ENCODE measurements around the gene PKIG. TPM values are rescaled to one million over a fixed set of nuclear protein-coding genes. Genes with fewer than 3 reads are reported as not detected.
"Not testable (repeated sequence)": the region's sequence is repeated elsewhere in the genome, so short reads cannot be mapped to it uniquely, and the experiment has no call there.

Gene PKIG
- total RNA-seq: 180 TPM
- long read RNA-seq, transcript PKIG-202 (4 exons, 1,180 nt): major isoform, 131 of 225 reads
- long read RNA-seq, transcript PKIG-207 (4 exons, 1,191 nt): minor isoform, 58 of 225 reads
- long read RNA-seq, partial matches to known transcripts: 16 of 225 reads
- long read RNA-seq, other reads (novel, unspliced or antisense): 14 of 225 reads

DNA sequence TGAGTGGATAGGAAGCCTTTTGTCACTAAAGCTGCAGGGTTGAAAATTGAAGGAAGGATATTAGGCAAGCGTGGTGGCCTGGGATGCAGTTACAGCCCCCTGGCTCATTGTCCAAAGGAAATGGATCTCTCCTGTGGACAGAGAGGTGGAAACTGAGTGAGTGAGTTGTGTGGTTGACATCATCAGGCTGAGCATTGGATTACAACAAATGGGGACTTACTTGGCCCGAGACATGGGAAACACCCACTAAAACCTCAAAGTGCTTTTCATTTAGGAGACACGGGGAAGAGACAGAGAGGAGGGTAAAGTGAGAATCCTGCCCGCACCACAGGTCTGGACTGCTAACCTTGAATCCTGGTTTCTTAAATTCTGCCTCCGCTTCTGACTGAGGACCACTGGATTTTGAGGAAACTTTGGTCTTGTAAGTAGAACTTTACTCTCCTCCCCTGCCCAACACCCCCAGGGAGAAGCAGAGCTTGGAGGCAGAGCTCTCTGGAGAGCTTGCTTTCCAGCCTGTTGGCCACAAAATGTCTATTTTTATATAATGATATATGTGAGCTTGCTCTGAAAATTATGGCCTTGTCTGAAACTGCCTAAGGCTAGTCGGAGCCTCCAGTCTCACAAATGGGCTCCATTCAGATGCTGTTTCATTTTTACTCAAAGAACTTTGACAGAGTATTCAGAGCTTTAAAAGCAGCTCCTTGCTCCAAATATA lies at the start of gene PKIG:
Gene PKIG, plus strand, starts transcription at position 269 of the 715 bp plus-strand sequence. CDS start 31,978 bp downstream, outside the sequence.
- DNase-seq (no peak), ATAC-seq (ENCODE audit: poor library complexity) (peak; percentile 83)
- intact Hi-C loops (cut with DNase I): no loop called here

- DNase-seq (no peak), ATAC-seq (ENCODE audit: poor library complexity) (no peak)
- intact Hi-C loops (cut with DNase I): loop anchor here (5.0 kb wide), 1 partner anchor 79 kb away; no protein-coding TSS in a partner anchor
Measured at GRCh38 chr20:44532981-44533331, 49.4 kb upstream of the PKIG start.

- ATAC-seq (ENCODE audit: poor library complexity) (no peak), DNase-seq (no peak)
Measured at GRCh38 chr20:44533928-44534327, 48.5 kb upstream of the PKIG start.

DNA sequence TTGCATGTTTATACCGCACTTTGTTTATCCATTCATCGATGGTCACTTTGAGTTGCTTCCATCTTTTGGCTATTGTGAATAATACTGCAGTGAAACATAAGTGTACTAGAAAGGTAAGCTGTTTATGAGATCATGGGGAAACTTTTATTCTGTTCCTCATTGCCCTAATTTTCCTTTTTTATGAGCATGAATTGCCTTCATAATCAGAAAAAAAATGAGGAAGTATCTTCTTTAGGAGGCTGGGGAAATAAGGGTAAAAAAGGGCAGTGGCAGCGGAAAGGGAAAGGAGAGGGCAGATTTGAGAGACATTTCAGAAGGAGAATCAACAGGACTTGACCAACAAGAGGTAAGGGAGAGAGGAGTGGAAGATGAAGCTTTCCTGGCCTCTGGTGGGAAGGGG lies 46.2 kb upstream of the PKIG start:
- intact Hi-C loops (cut with DNase I): no loop called here
- ATAC-seq (ENCODE audit: poor library complexity) (no peak), DNase-seq (no peak)

More at GRCh38 chr20:44533928-44534327, 48.5 kb upstream of the PKIG start:
- intact Hi-C loops (cut with DNase I): loop anchor here (5.0 kb wide), 1 partner anchor 78 kb away; no protein-coding TSS in a partner anchor

- no peak for DNase-seq
- ATAC-seq (ENCODE audit: poor library complexity): no peak
- intact Hi-C loops (cut with DNase I): no loop called here
Measured at GRCh38 chr20:44537993-44538392, 44.4 kb upstream of the PKIG start.

- DNase-seq (no peak), ATAC-seq (ENCODE audit: poor library complexity) (no peak)
- intact Hi-C loops (cut with DNase I): no loop called here
Measured at GRCh38 chr20:44540834-44541233, 41.5 kb upstream of the PKIG start.

DNA sequence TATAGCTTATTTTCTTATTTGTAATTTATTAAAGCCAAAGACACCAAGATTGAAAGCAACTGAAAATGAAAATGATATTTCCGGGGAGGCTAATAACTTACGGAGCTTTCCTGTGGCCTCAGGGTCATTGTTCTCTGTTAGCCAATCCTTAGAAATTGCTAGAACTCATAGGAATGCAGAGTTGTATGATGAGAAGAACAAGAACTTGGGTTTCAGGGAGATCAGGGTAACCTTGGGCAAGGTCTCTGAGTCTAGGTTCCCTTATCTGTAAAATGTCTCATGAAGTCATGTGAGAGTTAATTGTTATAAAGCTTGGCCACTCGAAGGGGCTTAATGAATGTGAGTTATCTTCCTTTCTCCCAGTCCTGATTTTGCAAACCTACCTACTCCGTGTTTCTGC lies 40.4 kb upstream of the PKIG start:
- DNase-seq: no peak
- intact Hi-C loops (cut with DNase I): no loop called here
- no peak for ATAC-seq (ENCODE audit: poor library complexity)

GRCh38 chr20:44542890-44543289 lies 39.5 kb upstream of the PKIG start:
- ATAC-seq (ENCODE audit: poor library complexity) (no peak), DNase-seq (no peak)
- intact Hi-C loops (cut with DNase I): no loop called here

DNA sequence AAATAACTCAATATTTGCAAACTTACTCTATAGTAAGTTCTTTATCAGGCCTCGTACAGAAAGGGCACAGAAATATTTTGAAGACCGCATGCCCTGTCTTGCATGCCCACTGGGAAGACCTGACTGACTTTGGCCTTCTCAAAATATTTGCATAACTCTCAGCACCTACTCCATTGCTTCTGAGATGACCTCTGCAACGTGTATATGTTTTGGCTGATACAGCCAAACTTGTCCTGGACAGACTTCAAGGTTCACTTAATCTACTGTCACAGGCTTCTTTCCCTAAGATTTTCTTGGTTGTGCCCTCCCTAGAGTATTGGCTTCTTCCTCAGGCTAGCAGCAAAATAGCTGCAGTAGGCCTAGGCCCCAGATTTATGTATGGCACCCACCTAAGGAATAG lies 39.0 kb upstream of the PKIG start:
- intact Hi-C loops (cut with DNase I): no loop called here
- ATAC-seq (ENCODE audit: poor library complexity): peak; percentile 15
- no peak for DNase-seq

- ATAC-seq (ENCODE audit: poor library complexity) (peak; percentile 19), DNase-seq (no peak)
- intact Hi-C loops (cut with DNase I): no loop called here
Measured at GRCh38 chr20:44544263-44544662, 38.1 kb upstream of the PKIG start.

DNA sequence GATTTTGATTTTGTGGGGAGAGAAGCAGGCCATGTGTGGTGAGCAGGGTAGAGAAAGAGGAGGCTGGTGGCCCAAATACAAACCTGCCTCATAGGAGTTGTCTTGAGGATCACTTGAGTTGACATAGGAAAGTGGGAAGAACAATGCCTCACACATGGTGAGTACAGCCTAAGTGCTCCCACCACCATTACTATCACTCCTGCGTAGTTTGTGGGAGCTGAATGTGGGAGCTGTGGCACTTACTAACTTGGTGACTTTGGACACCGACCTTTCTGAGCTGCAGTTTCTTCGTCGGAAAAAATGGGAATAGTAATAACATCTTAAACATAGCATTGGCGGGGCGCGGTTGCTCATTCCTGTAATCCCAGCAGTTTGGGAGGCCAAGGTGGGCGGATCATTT lies 35.0 kb upstream of the PKIG start:
- no peak for ATAC-seq (ENCODE audit: poor library complexity)
- intact Hi-C loops (cut with DNase I): no loop called here
- no peak for DNase-seq

DNA sequence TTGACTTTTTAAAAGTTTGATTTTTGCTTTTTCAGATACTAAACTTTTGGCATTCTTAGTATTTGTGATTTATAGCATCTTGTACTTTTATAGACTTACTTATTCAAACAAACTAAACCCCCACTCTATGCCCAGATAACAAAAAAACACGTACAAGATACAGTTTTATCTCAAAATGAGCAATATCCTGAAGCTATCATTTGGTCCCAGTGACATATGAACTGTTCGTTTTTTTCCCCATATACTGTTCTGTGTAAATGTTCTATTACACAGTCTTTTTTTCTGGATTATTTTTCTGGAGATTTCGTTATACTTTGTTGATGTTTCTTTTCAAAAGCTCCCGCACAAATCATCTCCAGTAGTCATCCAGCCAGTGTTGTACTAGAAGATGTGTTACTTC lies 33.3 kb upstream of the PKIG start:
- intact Hi-C loops (cut with DNase I): no loop called here
- DNase-seq: no peak
- ATAC-seq (ENCODE audit: poor library complexity): no peak

DNA sequence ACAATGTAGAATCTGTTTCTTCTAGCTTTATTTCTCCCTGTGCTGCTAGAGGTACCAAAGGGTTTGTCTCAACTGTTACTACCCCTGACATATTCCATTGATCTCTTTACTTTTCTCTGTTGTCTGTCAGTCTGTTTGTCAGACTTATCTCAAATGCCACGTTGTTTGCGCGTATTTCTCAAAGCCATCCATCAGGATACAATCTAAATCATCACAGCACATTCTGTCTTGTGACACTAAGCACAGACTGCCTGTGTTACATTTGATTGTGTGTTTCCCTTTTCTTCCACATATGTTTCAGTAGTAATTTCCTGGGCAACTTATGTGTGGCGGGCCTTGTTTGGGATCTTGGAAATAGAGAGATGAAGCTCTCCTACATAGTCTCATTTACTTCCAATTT lies 30.3 kb upstream of the PKIG start:
- intact Hi-C loops (cut with DNase I): no loop called here
- DNase-seq: no peak
- no peak for ATAC-seq (ENCODE audit: poor library complexity)

DNA sequence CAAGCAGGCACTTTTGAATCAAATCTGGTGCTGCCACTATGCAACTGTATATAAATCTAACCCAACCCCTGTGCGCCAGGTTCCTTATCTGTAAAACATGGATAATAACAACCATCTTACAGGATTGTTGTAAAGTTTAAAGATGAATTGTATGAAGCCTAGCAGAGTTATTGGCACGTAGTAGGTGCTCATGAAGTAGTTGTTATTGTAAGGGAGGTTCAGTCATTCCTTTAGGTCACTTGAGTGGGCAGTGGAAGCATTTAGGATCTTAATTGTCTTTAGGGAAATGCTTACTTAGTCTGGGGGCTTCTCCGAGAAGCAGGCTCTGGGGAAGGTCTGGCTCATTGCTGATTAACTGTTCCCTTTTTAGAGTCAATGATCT lies 29.8 kb upstream of the PKIG start:
- ATAC-seq (ENCODE audit: poor library complexity) (no peak), DNase-seq (no peak)
- intact Hi-C loops (cut with DNase I): no loop called here

- ATAC-seq (ENCODE audit: poor library complexity) (peak; percentile 67), DNase-seq (no peak)
- intact Hi-C loops (cut with DNase I): no loop called here
Measured at GRCh38 chr20:44552950-44553908, 29.1 kb upstream of the PKIG start.

- intact Hi-C loops (cut with DNase I): no loop called here
- ATAC-seq (ENCODE audit: poor library complexity): no peak
- no peak for DNase-seq
Measured at GRCh38 chr20:44559302-44559701, 23.1 kb upstream of the PKIG start.

- no peak for DNase-seq
- no peak for ATAC-seq (ENCODE audit: poor library complexity)
- intact Hi-C loops (cut with DNase I): no loop called here
Measured at GRCh38 chr20:44560229-44560628, 22.1 kb upstream of the PKIG start.

DNA sequence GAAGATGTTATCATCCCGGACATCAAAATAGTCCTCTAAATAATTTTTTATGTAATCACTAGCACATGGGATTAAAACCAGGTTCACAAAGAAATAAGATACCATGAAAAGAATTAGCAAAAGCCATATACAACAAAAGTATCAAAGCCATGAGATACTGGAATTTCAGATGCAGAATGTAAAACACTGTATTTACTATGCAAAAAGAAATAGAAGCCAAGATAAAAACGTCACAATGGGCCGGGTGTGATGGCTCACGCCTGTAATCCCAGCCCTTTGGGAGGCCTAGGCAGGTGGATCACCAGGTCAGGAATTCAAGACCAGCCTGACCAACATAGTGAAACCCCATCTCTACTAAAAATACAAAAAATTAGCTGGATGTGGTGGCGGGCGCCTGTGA lies 21.6 kb upstream of the PKIG start:
- intact Hi-C loops (cut with DNase I); ATAC-seq (ENCODE audit: poor library complexity); DNase-seq: not testable (repeated sequence)

DNA sequence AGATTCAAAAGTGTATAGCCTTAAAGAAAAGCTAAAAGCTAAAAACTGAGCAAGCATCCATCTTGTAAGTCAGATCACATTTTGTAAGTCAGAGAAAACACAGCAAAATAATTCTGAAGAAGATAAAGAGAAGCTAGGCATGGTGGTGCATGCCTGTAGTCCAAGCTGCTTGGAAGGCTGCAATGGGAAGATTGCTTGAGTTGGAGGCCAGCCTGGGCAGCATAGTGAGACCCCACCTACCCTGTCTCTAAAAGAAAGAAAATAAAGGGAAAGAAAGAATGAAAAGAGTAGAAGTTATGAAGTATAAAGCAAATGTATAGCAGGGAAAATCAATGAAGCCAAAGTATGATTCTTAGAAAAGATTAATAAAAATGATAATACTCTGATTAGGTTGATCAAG lies 20.5 kb upstream of the PKIG start:
- ATAC-seq (ENCODE audit: poor library complexity): no peak
- no peak for DNase-seq
- intact Hi-C loops (cut with DNase I): no loop called here

DNA sequence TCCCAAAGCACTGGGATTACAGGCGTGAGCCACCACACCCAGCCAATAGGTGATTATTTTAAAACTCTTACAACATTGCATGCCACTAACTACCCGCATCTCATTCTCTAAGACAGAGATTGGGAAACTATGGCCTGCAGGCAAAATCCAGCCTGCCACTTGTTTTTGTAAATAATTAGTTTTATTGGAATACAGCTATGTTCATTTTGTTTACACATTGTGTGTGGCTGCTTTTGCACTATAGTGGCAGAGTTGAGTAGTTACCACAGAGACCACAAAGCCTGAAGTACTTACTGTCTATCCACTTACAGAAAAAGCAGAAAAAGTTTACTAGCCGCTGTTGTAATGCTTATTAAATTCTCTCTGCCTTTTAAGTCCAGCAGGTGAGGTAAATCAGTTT lies 16.4 kb upstream of the PKIG start:
- ATAC-seq (ENCODE audit: poor library complexity): no peak
- intact Hi-C loops (cut with DNase I): no loop called here
- DNase-seq: no peak
